Endothelial cell of umbilical vein (primary cell): ENCODE data around the gene CD27. TPM values are rescaled to one million over a fixed set of nuclear protein-coding genes. Genes with fewer than 3 reads are reported as not detected.

Experiments
- BruUV-seq: library from RNA; stranded (reverse); fragments of 400-500 nt; replicated peaks from 2 replicates; lab custom pipeline; 2021; lab: Mats Ljungman, UMichigan
- CTCF ChIA-PET: fragments of 300-600, 350-600 bp; sonication (Branson Sonifier 250); formaldehyde crosslinking; loops from one replicate; lab custom pipeline; 2021; ENCODE audit warnings: antibody characterized with exemption, inconsistent platforms; lab: Charles Lee
- POLR2A ChIA-PET: fragments of 300-600, 350-600 bp; sonication (Branson Sonifier 250); formaldehyde crosslinking; loops from one replicate; lab custom pipeline; 2021; ENCODE audit warnings: antibody characterized with exemption, inconsistent platforms; lab: Charles Lee
- DNase-seq: peaks from one replicate; pipeline ENCODE4 v3.0.0-alpha.2; 2011; ENCODE audit warnings: low read depth, low spot score
- FAIRE-seq: peaks from 2 replicates; lab custom pipeline; 2011; peaks lifted over from hg19 to GRCh38; lab: Jason Lieb, UNC
- H2AFZ ChIP-seq: 2 replicates; pipeline ENCODE4 v1.6.0; 2012; ENCODE audit warnings: low read depth, low read length, control low read depth, inconsistent platforms
- H3K27ac ChIP-seq: 2 replicates; pipeline ENCODE4 v1.5.1; 2011; ENCODE audit warnings: low read depth, mild to moderate bottlenecking, control low read depth, low read length, moderate library complexity; ENCODE audit not compliant: insufficient read depth
- H3K27me3 ChIP-seq, 2 experiments: 2 replicates each; pipeline versions ENCODE4 v1.6.0 to v1.6.1; 2011; ENCODE audit warnings: low read length in 2 of 2, mixed read lengths in 1 of 2; ENCODE audit not compliant: control insufficient read depth in 2 of 2, insufficient read depth in 2 of 2
- H3K36me3 ChIP-seq, 2 experiments: 2 replicates in 1 of 2; 3 replicates in 1 of 2; pipeline ENCODE4 v1.5.1; 2011; ENCODE audit warnings: low read length in 2 of 2, mild to moderate bottlenecking in 1 of 2, moderate library complexity in 1 of 2; ENCODE audit not compliant: control insufficient read depth in 2 of 2, insufficient read depth in 2 of 2; ENCODE audit errors: extremely low read depth in 1 of 2
- H3K4me1 ChIP-seq: 3 replicates; pipeline ENCODE4 v1.5.1; 2011; ENCODE audit warnings: mild to moderate bottlenecking, low read length; ENCODE audit not compliant: control insufficient read depth, insufficient read depth; ENCODE audit errors: extremely low read depth
- H3K4me2 ChIP-seq: 2 replicates; pipeline ENCODE4 v1.6.1; 2011; ENCODE audit warnings: low read length, control low read depth, mixed read lengths; ENCODE audit not compliant: insufficient read depth
- H3K4me3 ChIP-seq, 3 experiments: fragments of 200-600 bp in 1 of 3; sonication (generic), shearing (Covaris generic) in 1 of 3; replicated peaks in 1 of 3; 2 replicates each; pipeline ENCODE4 v1.5.1; 2011 to 2016; ENCODE audit warnings: control low read depth in 3 of 3, low read length in 3 of 3, mild to moderate bottlenecking in 2 of 3, inconsistent platforms in 1 of 3, low read depth in 1 of 3, moderate library complexity in 1 of 3; ENCODE audit not compliant: insufficient read depth in 1 of 3
- H3K79me2 ChIP-seq: 2 replicates; pipeline ENCODE4 v1.6.0; 2012; ENCODE audit warnings: low read length, inconsistent platforms; ENCODE audit not compliant: control insufficient read depth, insufficient read depth
- H3K9ac ChIP-seq: replicated peaks from 2 replicates; pipeline ENCODE3; 2011; ENCODE audit warnings: low read length, control low read depth; ENCODE audit not compliant: insufficient read depth; ENCODE audit errors: extremely low read depth
- H3K9me1 ChIP-seq: replicated peaks from 3 replicates; pipeline ENCODE4 v1.6.0; 2011; ENCODE audit warnings: mild to moderate bottlenecking, low read length; ENCODE audit not compliant: control insufficient read depth, insufficient read depth; ENCODE audit errors: extremely low read depth
- H3K9me3 ChIP-seq: replicated peaks from 2 replicates; pipeline ENCODE4 v1.5.1; 2012; ENCODE audit warnings: low read length, inconsistent platforms; ENCODE audit not compliant: control insufficient read depth, insufficient read depth
- H4K20me1 ChIP-seq: replicated peaks from 2 replicates; pipeline ENCODE3; 2011; ENCODE audit warnings: mild to moderate bottlenecking, low read length; ENCODE audit not compliant: control insufficient read depth, insufficient read depth; ENCODE audit errors: extremely low read depth
- CTCF ChIP-seq, 2 donors: IDR thresholded peaks; 1 replicate in 1 of 2; 2 replicates in 1 of 2; pipeline ENCODE4 v1.5.1; 2011; ENCODE audit warnings: low read length in 2 of 2, mild to moderate bottlenecking in 2 of 2, moderate library complexity in 2 of 2, control low read depth in 1 of 2, inconsistent platforms in 1 of 2, low read depth in 1 of 2; ENCODE audit not compliant: insufficient read depth in 1 of 2; ENCODE audit errors: extremely low read depth in 1 of 2
- GATA2 ChIP-seq: IDR thresholded peaks from 2 replicates; pipeline ENCODE4 v1.7.0; 2011; ENCODE audit warnings: low read depth, mild to moderate bottlenecking, moderate library complexity, mixed read lengths, low read length; ENCODE audit not compliant: insufficient read length, insufficient read depth
- MYC ChIP-seq: IDR thresholded peaks from one replicate; pipeline ENCODE4 v1.6.1; 2011; ENCODE audit warnings: mild to moderate bottlenecking, low read depth, low read length
- POLR2A ChIP-seq: IDR thresholded peaks from 2 replicates; pipeline ENCODE4 v1.6.1; 2012; ENCODE audit warnings: low read depth, mild to moderate bottlenecking, control low read depth, low read length
- POLR2AphosphoS5 ChIP-seq: IDR thresholded peaks from 2 replicates; pipeline ENCODE4 v1.6.1; 2012; ENCODE audit warnings: low read depth, mild to moderate bottlenecking, control low read depth, low read length, moderate library complexity; ENCODE audit not compliant: insufficient read depth
- dilution Hi-C: fragments of 300-500 bp; cut with MboI; formaldehyde crosslinking; loops from one replicate; pipeline ENCODE4 v1.15.0; 2019; ENCODE audit warnings: low sequenced_read_pairs; ENCODE audit not compliant: extremely low pct_ligation_motif_present
- intact Hi-C: fragments of 100-400 bp; cut with micrococcal nuclease; formaldehyde crosslinking; loops from one replicate; pipeline ENCODE4 v1.10.0; 2022
- polyA plus RNA-seq, 4 experiments: library from polyadenylated mRNA; depleted of rRNA in 3 of 4; stranded (reverse) in 3 of 4; unstranded in 1 of 4; fragments of >200 nt; gene quantifications; 2 replicates each; pipeline versions ENCODE4 v1.2.1 to v1.2.3, GENCODE V29; 2011 to 2012; ENCODE audit warnings: missing spikeins in 1 of 4
- total RNA-seq: library from RNA; stranded (reverse); gene quantifications from 2 replicates; pipeline ENCODE4 v1.2.3, GENCODE V29; 2021

The CD27 gene
- total and polyA plus RNA-seq, 2 donors (not counting 3 experiments of a cell fraction or from before 2014, with no cell fraction given) = not detected

- TF ChIP-seq POLR2A = peak; percentile 99
- no peak for TF ChIP-seq CTCF (IDR thresholded peaks at IDR 0.05; ENCODE audit: extremely low read depth in 1 of 2, insufficient read depth in 1 of 2, low read depth in 1 of 2, low read length in 2 of 2)
- TF ChIP-seq MYC = no peak
- no peak for TF ChIP-seq GATA2
- TF ChIP-seq POLR2AphosphoS5 = peak; percentile 99
- H3K9ac ChIP-seq = peak within 1 kb of the TSS; percentile 70
- peaks cover 0 to 2% of the 10 kb centered on the region in 2 experiments for H3K36me3 ChIP-seq
- peak; percentile 97 for DNase-seq
- BruUV-seq = TSS peak; percentile 33
- H3K4me3 ChIP-seq = peak within 1 kb of the TSS; percentile 67 to 84 (median 71)
- no peaks in the 10 kb centered on the region for H4K20me1 ChIP-seq
- FAIRE-seq = peak; percentile 98
- H2AFZ ChIP-seq = peak within 1 kb of the TSS; percentile 94
- H3K79me2 ChIP-seq = peaks cover 2% of the 10 kb centered on the region
- dilution Hi-C loops (no loop called here), intact Hi-C loops (loop anchor here (1.0 to 2.0 kb wide), 4 partner anchors 11 to 148 kb away; partner anchors contain the start of gene NCAPD2)
- peak within 1 kb of the TSS; percentile 49 for H3K27ac ChIP-seq
- no peaks in the 10 kb centered on the region for H3K9me3 ChIP-seq
- H3K27me3 ChIP-seq = peaks cover 0 to 5% of the 10 kb centered on the region in 2 experiments
- CTCF ChIA-PET = interaction anchor here (0.5 to 5.2 kb wide), 12 partner anchors 12 to 147 kb away, joined by 3 to 33 read pairs (median 4); partner anchors contain the start of genes GAPDH and MRPL51
- peak within 1 kb of the TSS; percentile 87 for H3K4me2 ChIP-seq
- H3K9me1 ChIP-seq = no peaks in the 10 kb centered on the region
- POLR2A ChIA-PET = interaction anchor here (0.6 to 2.8 kb wide), 27 partner anchors 9 to 295 kb away, joined by 3 to 25 read pairs (median 5); partner anchors contain the start of genes GAPDH, LTBR, MRPL51 and PTMS
- H3K4me1 ChIP-seq = peaks cover 16% of the 10 kb centered on the region
Observed at GRCh38 chr12:6470375-6471163, 25.8 kb downstream of the CD27 start, which contains the start of gene VAMP1. TSS of gene VAMP1 (minus strand) at chr12:6470677. CDS start at chr12:6470531, 146 bp downstream.
